H1 (cell line): Measurements from ENCODE around the gene VOPP1. TPM values are rescaled to one million over a fixed set of nuclear protein-coding genes. Genes with fewer than 3 reads are reported as not detected.

Source experiments
- KDM4A ChIP-seq: IDR thresholded peaks from one replicate; pipeline ENCODE4 v1.7.1; 2012; ENCODE audit warnings: low read depth, mild to moderate bottlenecking, moderate library complexity, low read length, inconsistent platforms; ENCODE audit not compliant: severe bottlenecking
- SIN3A ChIP-seq, 2 experiments: IDR thresholded peaks in 1 of 2; conservative IDR thresholded peaks in 1 of 2; 2 replicates each; pipeline ENCODE4 v1.6.1; 2011 to 2012; ENCODE audit warnings: low read length in 2 of 2, improper control_type of control experiment in 1 of 2, low read depth in 1 of 2, mild to moderate bottlenecking in 1 of 2
- ZNF274 ChIP-seq: IDR thresholded peaks from 2 replicates; pipeline ENCODE4 v1.7.0; 2012; ENCODE audit warnings: low read length, borderline replicate concordance; ENCODE audit errors: extremely low read depth
- polyA plus RNA-seq, 7 experiments: library from polyadenylated mRNA; depleted of rRNA in 3 of 7; stranded (reverse) in 5 of 7; unstranded in 2 of 7; fragments of >200 nt in 5 of 7; fragments of 200-250 nt in 2 of 7; gene quantifications; 1 replicate in 5 of 7; 2 replicates in 1 of 7; 4 replicates in 1 of 7; pipeline versions ENCODE4 v1.2.1 to v1.2.3, GENCODE V29; 2011 to 2013; ENCODE audit warnings: missing spikeins in 2 of 7, mixed read lengths in 2 of 7
- total RNA-seq: library from RNA; stranded (reverse); fragmentation: NEBNext Ultra II Directional; extraction: Animal tissue kit (Norgen Biotek cat#: 25700); gene quantifications from 2 replicates; pipeline ENCODE4 v1.2.1, GENCODE V29; 2021

VOPP1 gene
- total and polyA plus RNA-seq, 2 of the 8 experiments (the other 6 are each of a cell fraction or from before 2014, with no cell fraction given), result 44.7 to 83.0 TPM

GRCh38 chr7:55469271-55469681, 103.0 kb downstream of the VOPP1 start (continued):
- TF ChIP-seq SIN3A (conservative IDR thresholded peaks at IDR 0.05 in 1 of 2, IDR thresholded peaks at IDR 0.05 in 1 of 2; ENCODE audit: low read depth in 1 of 2, low read length in 2 of 2), result no peak
- no peak for TF ChIP-seq KDM4A
- no peak for TF ChIP-seq ZNF274
